H1 (cell line): ENCODE measurements around the gene WNT1. TPM values are rescaled to one million over a fixed set of nuclear protein-coding genes. Genes with fewer than 3 reads are reported as not detected.

ENCODE experiments used
- CTCF ChIA-PET: fragments of 300-600 bp; sonication (Branson Sonifier 250); formaldehyde crosslinking; loops from one replicate; lab custom pipeline; 2021; ENCODE audit not compliant: partially characterized antibody; lab: Charles Lee
- POLR2A ChIA-PET: fragments of 300-600 bp; sonication (Branson Sonifier 250); formaldehyde crosslinking; loops from one replicate; lab custom pipeline; 2021; ENCODE audit warnings: inconsistent platforms; ENCODE audit not compliant: partially characterized antibody; lab: Charles Lee
- DNase-seq, 2 experiments: peaks; one replicate each; pipeline versions ENCODE4 v3.0.0 to v3.0.0-alpha.2; 2010 to 2022; ENCODE audit warnings: low spot score in 2 of 2, low read depth in 1 of 2, mixed read lengths in 1 of 2
- FAIRE-seq: peaks from 2 replicates; lab custom pipeline; 2011; peaks lifted over from hg19 to GRCh38; lab: Jason Lieb, UNC
- H2AFZ ChIP-seq: 2 replicates; pipeline ENCODE4 v1.8.1; 2012; ENCODE audit warnings: low read length, inconsistent platforms
- H2AK5ac ChIP-seq: 2 replicates; pipeline ENCODE4 v1.6.1; 2013; ENCODE audit warnings: low read depth, low read length
- H2BK120ac ChIP-seq: replicated peaks from 2 replicates; pipeline ENCODE3; 2013; ENCODE audit warnings: low read depth, low read length, inconsistent platforms
- H2BK12ac ChIP-seq: 2 replicates; pipeline ENCODE4 v1.6.1; 2013; ENCODE audit warnings: low read depth, low read length
- H2BK15ac ChIP-seq: 2 replicates; pipeline ENCODE4 v1.6.1; 2013; ENCODE audit warnings: low read length
- H2BK20ac ChIP-seq: 2 replicates; pipeline ENCODE4 v1.6.1; 2013; ENCODE audit warnings: low read length
- H2BK5ac ChIP-seq: 2 replicates; pipeline ENCODE4 v1.6.1; 2013; ENCODE audit warnings: low read depth, low read length
- H3K14ac ChIP-seq: 2 replicates; pipeline ENCODE4 v1.6.1; 2013; ENCODE audit warnings: inconsistent platforms; ENCODE audit not compliant: insufficient read length
- H3K18ac ChIP-seq: 2 replicates; pipeline ENCODE4 v1.6.1; 2013; ENCODE audit warnings: low read length; ENCODE audit errors: extremely low read depth
- H3K23ac ChIP-seq: 2 replicates; pipeline ENCODE4 v1.6.1; 2013; ENCODE audit warnings: inconsistent platforms; ENCODE audit not compliant: insufficient read length
- H3K23me2 ChIP-seq: 2 replicates; pipeline ENCODE4 v1.6.1; 2013; ENCODE audit warnings: low read depth, low read length
- H3K27ac ChIP-seq: 2 replicates; pipeline ENCODE4 v1.6.1; 2011; ENCODE audit warnings: low read depth, low read length, inconsistent platforms
- H3K27me3 ChIP-seq, 4 experiments: replicated peaks in 1 of 4; 1 replicate in 1 of 4; 2 replicates in 3 of 4; pipeline versions ENCODE4 v1.6.1 to v1.8.1; 2011 to 2013; ENCODE audit warnings: low read length in 3 of 4, mild to moderate bottlenecking in 3 of 4, inconsistent platforms in 2 of 4, mixed read lengths in 2 of 4, moderate library complexity in 1 of 4; ENCODE audit not compliant: control insufficient read depth in 3 of 4, insufficient read depth in 3 of 4; ENCODE audit errors: extremely low read depth in 1 of 4
- H3K36me3 ChIP-seq, 4 experiments: 2 replicates each; pipeline versions ENCODE4 v1.6.1 to v1.8.1; 2011 to 2013; ENCODE audit warnings: mild to moderate bottlenecking in 4 of 4, low read length in 3 of 4, moderate library complexity in 2 of 4, control low read depth in 1 of 4, inconsistent platforms in 1 of 4; ENCODE audit not compliant: insufficient read depth in 4 of 4, control insufficient read depth in 2 of 4
- H3K4ac ChIP-seq: replicated peaks from 2 replicates; pipeline ENCODE3; 2013; ENCODE audit warnings: low read length, low read depth, mixed read lengths, inconsistent platforms; ENCODE audit not compliant: insufficient read length
- H3K4me1 ChIP-seq, 4 experiments: replicated peaks in 1 of 4; 1 replicate in 1 of 4; 2 replicates in 3 of 4; pipeline versions ENCODE4 v1.6.1 to v1.8.1; 2011 to 2013; ENCODE audit warnings: low read length in 3 of 4, inconsistent platforms in 2 of 4, mixed read lengths in 1 of 4; ENCODE audit not compliant: insufficient read depth in 4 of 4, control insufficient read depth in 3 of 4
- H3K4me2 ChIP-seq, 2 experiments: 2 replicates each; pipeline versions ENCODE4 v1.6.1 to v1.8.1; 2011 to 2013; ENCODE audit warnings: low read depth in 2 of 2, low read length in 2 of 2, control low read depth in 1 of 2, inconsistent platforms in 1 of 2, mild to moderate bottlenecking in 1 of 2; ENCODE audit not compliant: insufficient read depth in 1 of 2
- H3K4me3 ChIP-seq, 4 experiments: fragments of 200-600, 300-600 bp in 1 of 4; sonication (generic), shearing (Covaris generic), sonication (Bioruptor Twin) in 1 of 4; 2 replicates each; pipeline versions ENCODE4 v1.5.1 to v1.8.1; 2011 to 2016; ENCODE audit warnings: low read length in 4 of 4, low read depth in 3 of 4, control low read depth in 2 of 4, inconsistent platforms in 2 of 4, mild to moderate bottlenecking in 2 of 4, mixed read lengths in 1 of 4, moderate library complexity in 1 of 4; ENCODE audit not compliant: insufficient read depth in 2 of 4; ENCODE audit errors: extremely low read depth in 1 of 4
- H3K56ac ChIP-seq: replicated peaks from 2 replicates; pipeline ENCODE3; 2013; ENCODE audit warnings: low read depth, mild to moderate bottlenecking, mixed read lengths, low read length, inconsistent platforms; ENCODE audit not compliant: insufficient read length
- H3K79me1 ChIP-seq: 2 replicates; pipeline ENCODE4 v1.6.1; 2013; ENCODE audit warnings: low read depth, low read length, control low read depth
- H3K79me2 ChIP-seq, 2 experiments: 2 replicates each; pipeline versions ENCODE4 v1.6.1 to v1.8.1; 2012 to 2013; ENCODE audit warnings: low read length in 2 of 2, mild to moderate bottlenecking in 2 of 2, inconsistent platforms in 1 of 2; ENCODE audit not compliant: insufficient read depth in 2 of 2, control insufficient read depth in 1 of 2
- H3K9ac ChIP-seq, 4 experiments: replicated peaks in 1 of 4; 1 replicate in 1 of 4; 2 replicates in 3 of 4; pipeline versions ENCODE4 v1.6.1 to v1.8.1; 2011 to 2013; ENCODE audit warnings: low read depth in 3 of 4, low read length in 3 of 4, control low read depth in 2 of 4, mild to moderate bottlenecking in 2 of 4, moderate library complexity in 2 of 4, inconsistent platforms in 1 of 4; ENCODE audit errors: extremely low read depth in 1 of 4
- H3K9me3 ChIP-seq, 2 experiments: 2 replicates each; pipeline versions ENCODE4 v1.6.1 to v1.8.1; 2012 to 2013; ENCODE audit warnings: mild to moderate bottlenecking in 2 of 2, moderate library complexity in 2 of 2, control low read depth in 1 of 2, inconsistent platforms in 1 of 2, low read depth in 1 of 2, low read length in 1 of 2, mixed read lengths in 1 of 2; ENCODE audit not compliant: insufficient read depth in 2 of 2
- H4K20me1 ChIP-seq, 2 experiments: replicated peaks in 1 of 2; 2 replicates each; pipeline versions ENCODE3 to v1.8.1; 2011 to 2013; ENCODE audit warnings: inconsistent platforms in 2 of 2, low read length in 2 of 2, mild to moderate bottlenecking in 1 of 2; ENCODE audit not compliant: insufficient read depth in 2 of 2, control insufficient read depth in 1 of 2
- H4K5ac ChIP-seq: 2 replicates; pipeline ENCODE4 v1.6.1; 2013; ENCODE audit warnings: low read length, low read depth, mixed read lengths, inconsistent platforms; ENCODE audit not compliant: insufficient read length
- H4K8ac ChIP-seq: 2 replicates; pipeline ENCODE4 v1.8.0; 2013; ENCODE audit warnings: mild to moderate bottlenecking, moderate library complexity, low read length, inconsistent platforms; ENCODE audit not compliant: insufficient read depth; ENCODE audit errors: extremely low read depth
- H4K91ac ChIP-seq: replicated peaks from 2 replicates; pipeline ENCODE3; 2013; ENCODE audit warnings: low read length, mixed read lengths, inconsistent platforms; ENCODE audit not compliant: insufficient read length
- CHD1 ChIP-seq: IDR thresholded peaks from 2 replicates; pipeline ENCODE4 v1.6.1; 2012; ENCODE audit warnings: low read depth, low read length, improper control_type of control experiment
- FOSL1 ChIP-seq: IDR thresholded peaks from 2 replicates; pipeline ENCODE4 v1.6.1; 2011; ENCODE audit warnings: mild to moderate bottlenecking, low read depth, low read length, moderate library complexity; ENCODE audit not compliant: insufficient read depth
- KDM5A ChIP-seq: fragments of 200-600 bp; IDR thresholded peaks from 2 replicates; pipeline ENCODE4 v1.7.1; 2012; ENCODE audit warnings: mild to moderate bottlenecking, low read length, inconsistent platforms, mixed read lengths
- POLR2A ChIP-seq, 2 experiments: IDR thresholded peaks; 1 replicate in 1 of 2; 2 replicates in 1 of 2; pipeline ENCODE4 v1.6.1; 2011; ENCODE audit warnings: low read depth in 2 of 2, low read length in 2 of 2, mild to moderate bottlenecking in 2 of 2; ENCODE audit errors: control extremely low read depth in 1 of 2
- WGBS, 2 experiments: shearing (Covaris generic) in 1 of 2; methylation state at CpG; one replicate each; pipeline versions ENCODE4 v1.1.6 to v1.1.7; 2013 to 2015; ENCODE audit warnings: low lambda C conversion rate in 2 of 2, mixed read lengths in 2 of 2, inconsistent platforms in 1 of 2, low coverage in 1 of 2, missing lambda C conversion rate in 1 of 2; ENCODE audit not compliant: insufficient replicate concordance in 2 of 2, insufficient coverage in 1 of 2, insufficient read length in 1 of 2; ENCODE audit errors: extremely low coverage in 1 of 2, missing lambda C conversion rate in 1 of 2; 5-methylcytosine and 5-hydroxymethylcytosine counted together
- polyA plus RNA-seq, 7 experiments: library from polyadenylated mRNA; depleted of rRNA in 3 of 7; stranded (reverse) in 5 of 7; unstranded in 2 of 7; fragments of >200 nt in 5 of 7; fragments of 200-250 nt in 2 of 7; gene quantifications; 1 replicate in 5 of 7; 2 replicates in 1 of 7; 4 replicates in 1 of 7; pipeline versions ENCODE4 v1.2.1 to v1.2.3, GENCODE V29; 2011 to 2013; ENCODE audit warnings: missing spikeins in 2 of 7, mixed read lengths in 2 of 7
- total RNA-seq: library from RNA; stranded (reverse); fragmentation: NEBNext Ultra II Directional; extraction: Animal tissue kit (Norgen Biotek cat#: 25700); gene quantifications from 2 replicates; pipeline ENCODE4 v1.2.1, GENCODE V29; 2021

WNT1 gene
- total and polyA plus RNA-seq, 2 of the 8 experiments (the other 6 are each of a cell fraction or from before 2014, with no cell fraction given), result not detected

GRCh38 chr12:48960834-48961233, 17.3 kb upstream of the WNT1 start:
- Histone ChIP-seq H3K9ac (no peak overlapping the region), H3K4me1 (peaks cover 9 to 18% (median 15%) of the 10 kb centered on the region in 4 experiments), H4K8ac (no peak overlapping the region), H2BK20ac (0 out of 2 replicates have a peak overlapping the region, but pooled peaks have one; percentile 38), H4K20me1 (peaks cover 3% of the 10 kb centered on the region in 2 experiments), H4K91ac (no peak overlapping the region), H2BK120ac (no peak overlapping the region), H3K4ac (no peak overlapping the region), H3K4me3 (no peak overlapping the region), H3K18ac (no peak overlapping the region), H3K36me3 (no peaks in the 10 kb centered on the region), H3K56ac (no peak overlapping the region), H3K23ac (no peak overlapping the region), H4K5ac (no peak overlapping the region), H3K14ac (no peak overlapping the region), H3K4me2 (no peak overlapping the region), H2BK5ac (no peak overlapping the region), H2AFZ (no peak overlapping the region), H3K27ac (no peak overlapping the region), H2AK5ac (no peak overlapping the region), H3K27me3 (no peaks in the 10 kb centered on the region; a peak in 1 of 7 replicates), H2BK15ac (no peak overlapping the region), H3K23me2 (peaks cover 10% of the 10 kb centered on the region), H3K79me2 (peaks cover 4% of the 10 kb centered on the region in 2 experiments), H3K9me3 (no peaks in the 10 kb centered on the region), H3K79me1 (no peaks in the 10 kb centered on the region; the same call in 1 of the 2 replicates), H2BK12ac (no peak overlapping the region)
- no peak for TF ChIP-seq POLR2A (IDR thresholded peaks at IDR 0.05; ENCODE audit: control extremely low read depth in 1 of 2, low read depth in 2 of 2, low read length in 2 of 2)
- no peak for TF ChIP-seq FOSL1
- no peak for TF ChIP-seq KDM5A
- TF ChIP-seq CHD1, result no peak
- ChIA-PET CTCF (interaction anchor here (1.0 to 40.8 kb wide), 4 partner anchors 8 to 30 kb away, joined by 3 to 1336 read pairs (median 142); partner anchors contain the start of genes DDN, FKBP11 and WNT1), POLR2A (no interaction called here)
- no peak for DNase-seq
- FAIRE-seq, result no peak
- WGBS, 2 experiments, result 83% methylated on average over 3 of the region's 3 CpGs; no CpG with 5 or more reads in 1 of the 2 experiments
